ENCODE results near the gene HES4.
"Not testable (repeated sequence)": the region's sequence is repeated elsewhere in the genome, so short reads cannot be mapped to it uniquely, and the experiment has no call there.

HES4 gene

DNA sequence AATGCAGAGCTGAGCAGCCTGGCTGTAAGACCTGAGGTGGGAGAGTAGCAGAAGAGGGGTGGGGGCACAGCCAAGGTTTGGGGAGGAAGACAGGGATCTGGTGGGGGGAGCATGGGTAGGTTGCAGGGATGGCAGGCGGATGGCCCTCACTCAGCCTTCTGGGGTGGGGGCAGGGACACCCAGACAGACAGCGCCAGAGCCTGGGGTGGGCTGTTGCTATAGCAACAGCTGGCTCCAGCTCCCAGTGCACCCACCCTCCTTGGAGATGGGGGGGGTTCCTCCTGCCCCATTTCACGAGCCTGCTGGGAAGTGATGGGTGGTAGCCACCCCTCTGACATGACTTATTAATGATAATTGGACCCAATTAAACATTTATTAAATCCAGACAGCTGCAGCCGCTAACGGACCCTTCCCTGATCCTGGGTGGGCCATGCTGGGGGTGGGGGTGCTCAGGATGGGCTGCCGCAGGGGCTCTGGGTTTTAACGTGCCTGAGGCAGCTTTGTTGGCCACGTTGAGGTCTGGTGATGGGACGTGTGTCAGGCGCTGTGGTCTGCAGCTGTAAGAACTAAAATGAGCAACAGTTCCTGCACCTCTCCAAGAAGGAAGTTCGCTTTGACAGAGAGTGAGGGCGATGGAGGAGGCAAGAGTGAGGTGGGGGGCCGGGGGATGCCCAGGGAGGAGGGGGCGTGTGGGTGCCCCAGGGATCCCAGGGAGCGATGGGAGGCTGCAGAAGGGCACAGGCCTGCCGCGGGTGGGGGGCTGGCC lies 39.4 kb upstream of the HES4 start:
- peaks cover 79% of the 10 kb centered on the region for H3K27me3 Mint-ChIP-seq
- H3K4me1 Mint-ChIP-seq (ENCODE audit: low read depth), result peaks cover 38% of the 10 kb centered on the region
- peak overlapping the region; percentile 11 for H3K27ac Mint-ChIP-seq
- H3K4me3 Mint-ChIP-seq, result peak overlapping the region; percentile 59
- intact Hi-C loops (cut with micrococcal nuclease), result no loop called here
- H3K9me3 Mint-ChIP-seq, result no peaks in the 10 kb centered on the region
- peaks cover 52% of the 10 kb centered on the region for H3K36me3 Mint-ChIP-seq (ENCODE audit: low read depth)

DNA sequence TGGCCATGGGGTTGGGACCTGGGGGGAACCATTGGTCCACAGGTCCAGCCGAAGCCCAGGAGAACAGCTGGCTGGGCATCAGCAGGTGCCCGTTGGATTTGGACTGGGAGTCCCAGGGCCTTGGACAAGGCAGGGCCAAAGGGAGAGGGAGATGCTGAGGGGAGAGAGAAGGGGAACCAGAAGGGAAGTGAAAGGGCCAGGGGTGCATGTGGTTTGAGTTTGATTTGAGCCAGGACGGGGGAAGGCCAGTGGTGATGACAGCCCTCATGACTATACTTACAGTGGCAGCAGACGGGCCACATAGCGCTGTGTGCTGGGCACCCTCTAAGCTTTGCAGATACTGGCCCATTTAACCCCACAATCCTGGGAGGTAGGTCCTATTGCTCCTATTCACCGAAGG lies 38.8 kb upstream of the HES4 start:
- peak overlapping the region; percentile 50 for H3K4me3 Mint-ChIP-seq
- H3K27ac Mint-ChIP-seq, result peak overlapping the region; percentile 11
- peaks cover 38% of the 10 kb centered on the region for H3K4me1 Mint-ChIP-seq (ENCODE audit: low read depth)

DNA sequence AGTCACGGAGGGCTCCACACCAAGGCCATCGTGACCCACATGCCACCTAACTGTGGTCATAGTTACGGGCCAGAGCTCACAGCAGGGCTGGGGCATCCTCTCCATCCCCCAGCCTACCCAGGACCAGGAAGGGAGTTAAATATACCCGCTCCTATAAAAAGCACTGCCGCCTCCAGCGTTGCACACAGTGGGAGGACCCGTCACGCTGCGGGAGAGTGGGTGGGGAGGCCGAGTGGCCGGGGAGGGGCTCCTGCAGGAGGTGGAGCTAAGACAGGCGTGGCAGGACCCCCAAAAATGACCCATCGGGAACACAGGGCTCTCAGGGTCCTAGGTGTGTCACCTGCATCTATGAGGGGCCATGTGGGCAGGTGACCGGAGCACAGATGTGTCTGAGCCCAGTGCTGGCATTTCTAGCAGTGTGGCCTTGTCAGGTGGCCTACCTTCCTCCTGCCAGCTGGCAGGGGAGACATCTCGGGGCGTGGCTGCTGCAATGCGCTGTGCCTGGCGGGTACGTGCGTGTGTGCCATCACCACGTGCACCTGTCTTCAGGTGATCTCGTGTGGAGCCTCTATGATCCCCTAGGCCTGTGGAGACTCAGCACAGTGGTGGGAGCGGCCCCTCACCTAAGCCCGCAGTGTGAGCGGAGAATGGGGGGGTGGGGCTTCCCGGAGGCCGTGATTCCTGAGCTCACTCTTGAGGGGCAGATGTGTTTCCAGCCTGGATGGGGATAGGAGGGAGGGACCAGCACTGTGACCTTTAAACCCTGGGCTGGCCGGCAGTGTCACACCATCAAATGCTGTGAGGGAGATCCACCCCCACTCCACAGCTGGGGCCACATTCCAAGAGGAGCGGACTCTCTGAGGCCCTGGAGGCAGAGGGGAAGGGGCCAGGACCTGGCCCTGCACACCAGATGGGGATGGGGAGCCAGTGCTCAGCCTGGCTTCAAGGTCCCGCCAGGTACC lies 37.8 kb upstream of the HES4 start:
- Mint-ChIP-seq H3K27me3 (peaks cover 80% of the 10 kb centered on the region), H3K9me3 (no peaks in the 10 kb centered on the region), H3K4me3 (no peak overlapping the region), H3K27ac (peak overlapping the region; percentile 11), H3K4me1 (ENCODE audit: low read depth) (peaks cover 39% of the 10 kb centered on the region), H3K36me3 (ENCODE audit: low read depth) (peaks cover 35% of the 10 kb centered on the region)
- intact Hi-C loops (cut with micrococcal nuclease), result no loop called here

More for the DNA sequence above, 38.8 kb upstream of the HES4 start:
- Mint-ChIP-seq H3K36me3 (ENCODE audit: low read depth) (peaks cover 45% of the 10 kb centered on the region), H3K27me3 (peaks cover 83% of the 10 kb centered on the region), H3K9me3 (no peaks in the 10 kb centered on the region)
- intact Hi-C loops (cut with micrococcal nuclease), result no loop called here

DNA sequence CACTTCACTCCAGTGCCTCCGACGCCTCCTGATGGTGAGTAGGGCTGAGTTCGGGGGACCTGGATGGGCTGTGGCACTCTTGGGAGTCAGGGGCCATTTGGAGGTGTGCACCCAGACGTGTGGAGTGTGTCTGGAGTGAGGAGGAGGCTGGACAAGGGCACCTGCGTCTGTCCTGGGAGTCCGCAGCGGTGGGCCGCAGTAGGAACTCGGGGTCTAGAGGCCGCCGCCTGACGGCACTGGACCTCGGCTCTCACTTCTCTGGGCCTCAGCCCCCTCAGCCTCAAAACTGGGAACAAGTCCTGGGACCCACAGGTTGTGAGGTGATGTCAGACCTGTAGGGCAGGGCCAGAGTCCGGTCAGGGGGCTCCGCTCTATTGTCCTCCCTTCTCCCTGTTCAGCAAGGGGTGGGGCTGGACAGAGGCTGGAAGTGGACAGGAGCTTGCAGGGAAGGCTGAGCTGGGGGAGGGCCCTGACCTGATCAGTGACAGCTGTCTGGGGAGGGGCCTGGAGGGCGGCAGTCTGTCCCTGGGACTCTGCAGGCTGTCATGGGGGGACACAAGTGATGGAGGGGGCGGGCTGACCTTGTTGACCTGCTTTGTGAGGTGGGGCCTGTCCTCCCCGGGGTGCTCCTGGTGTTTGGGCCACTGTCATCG lies 35.5 kb upstream of the HES4 start:
- no peak overlapping the region for H3K27ac Mint-ChIP-seq
- peaks cover 48% of the 10 kb centered on the region for H3K4me1 Mint-ChIP-seq (ENCODE audit: low read depth)
- H3K4me3 Mint-ChIP-seq, result no peak overlapping the region
- H3K27me3 Mint-ChIP-seq, result peaks cover 66% of the 10 kb centered on the region
- intact Hi-C loops (cut with micrococcal nuclease), result no loop called here
- H3K36me3 Mint-ChIP-seq (ENCODE audit: low read depth), result peaks cover 21% of the 10 kb centered on the region
- H3K9me3 Mint-ChIP-seq, result no peaks in the 10 kb centered on the region

DNA sequence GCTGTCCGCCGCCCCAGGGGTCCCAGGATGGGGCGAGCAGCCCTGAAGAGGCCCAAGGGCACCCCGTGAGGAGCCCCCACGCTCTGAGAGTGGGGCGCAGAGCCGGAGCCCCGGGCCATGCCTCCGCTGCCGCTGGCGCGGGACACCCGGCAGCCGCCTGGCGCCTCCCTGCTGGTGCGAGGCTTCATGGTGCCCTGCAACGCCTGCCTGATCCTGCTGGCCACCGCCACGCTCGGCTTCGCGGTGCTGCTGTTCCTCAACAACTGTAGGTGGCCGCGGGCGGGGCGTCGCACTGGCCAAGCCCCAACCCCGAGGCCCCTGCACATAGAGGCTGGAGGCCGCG lies 34.5 kb upstream of the HES4 start:
- Mint-ChIP-seq H3K27ac (no peak overlapping the region), H3K36me3 (ENCODE audit: low read depth) (peaks cover 21% of the 10 kb centered on the region), H3K27me3 (peaks cover 56% of the 10 kb centered on the region), H3K9me3 (no peaks in the 10 kb centered on the region), H3K4me1 (ENCODE audit: low read depth) (peaks cover 38% of the 10 kb centered on the region), H3K4me3 (peak overlapping the region; percentile 62)
- intact Hi-C loops (cut with micrococcal nuclease), result no loop called here

DNA sequence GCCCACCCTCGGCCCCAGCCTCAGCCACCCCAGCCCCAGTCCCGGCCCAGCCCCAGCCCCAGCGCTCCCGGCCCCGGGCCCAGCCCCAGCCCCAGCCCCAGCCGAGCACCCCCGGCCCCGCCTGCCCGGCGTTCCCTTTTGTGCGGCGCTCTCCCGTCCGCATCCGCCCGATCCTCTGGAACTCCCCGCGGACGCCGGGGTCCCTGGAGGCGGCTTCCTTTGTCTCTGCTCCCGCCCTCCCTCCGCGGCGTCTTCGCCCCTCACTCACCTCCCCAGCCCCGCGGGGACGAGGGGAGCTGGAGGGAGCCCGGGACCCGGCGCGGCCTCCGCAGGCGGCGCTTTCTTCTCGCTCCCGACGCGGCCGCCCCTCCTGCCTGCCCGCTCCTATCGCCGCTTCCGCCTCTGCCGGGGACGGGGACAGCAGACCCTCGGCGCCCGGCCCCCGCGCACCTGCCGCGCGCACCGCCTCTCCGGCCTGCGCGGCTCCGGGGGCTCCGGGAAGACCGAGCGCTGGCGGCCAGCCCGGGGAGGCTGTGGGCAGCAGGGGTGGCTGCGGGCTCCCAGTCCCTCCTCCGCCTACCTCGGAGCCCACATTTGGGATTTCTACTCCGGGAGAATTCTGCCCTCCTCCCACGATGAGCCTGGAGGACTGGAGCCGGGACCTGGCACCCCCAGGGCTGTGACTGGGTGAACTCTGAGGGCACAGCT lies 34.0 kb upstream of the HES4 start:
- Mint-ChIP-seq H3K27ac (no peak overlapping the region), H3K27me3 (peaks cover 51% of the 10 kb centered on the region), H3K9me3 (no peaks in the 10 kb centered on the region), H3K36me3 (ENCODE audit: low read depth) (peaks cover 21% of the 10 kb centered on the region), H3K4me1 (ENCODE audit: low read depth) (peaks cover 33% of the 10 kb centered on the region), H3K4me3 (peak overlapping the region; percentile 31)
- intact Hi-C loops (cut with micrococcal nuclease), result loop anchor here (2.0 kb wide), 1 partner anchor 89 kb away; no protein-coding TSS in a partner anchor

DNA sequence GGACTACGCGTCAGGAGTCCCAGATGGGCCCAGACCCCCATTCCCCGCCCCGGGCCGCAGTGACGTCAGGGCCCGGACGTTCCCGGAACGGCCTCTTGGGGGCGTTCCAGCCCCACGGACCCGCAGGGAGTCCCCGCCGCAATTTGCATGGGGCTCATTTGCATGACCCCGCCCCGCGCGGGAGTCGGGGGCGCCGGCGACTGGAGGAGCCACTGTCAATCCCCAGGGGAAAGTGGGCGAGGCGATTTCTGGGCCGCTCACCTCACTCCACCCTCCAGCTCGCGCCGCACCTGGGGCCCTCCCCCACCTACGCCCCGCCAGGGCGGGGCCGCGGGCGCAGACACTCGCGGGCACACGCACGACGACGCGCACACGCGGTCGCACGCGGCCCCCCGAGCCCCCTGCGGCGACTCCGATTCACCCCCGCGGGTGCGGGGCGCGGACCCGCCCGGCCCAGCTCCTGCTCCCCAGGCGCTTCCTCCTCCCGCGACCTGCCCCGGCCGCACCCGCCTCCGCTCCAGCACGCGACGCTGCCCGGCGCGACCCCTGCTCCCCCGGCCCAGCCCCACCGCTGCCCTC lies 33.2 kb upstream of the HES4 start:
- intact Hi-C loops (cut with micrococcal nuclease), result loop anchor here (2.0 kb wide), 1 partner anchor 90 kb away; no protein-coding TSS in a partner anchor
- H3K36me3 Mint-ChIP-seq (ENCODE audit: low read depth), result peaks cover 21% of the 10 kb centered on the region
- peaks cover 25% of the 10 kb centered on the region for H3K4me1 Mint-ChIP-seq (ENCODE audit: low read depth)
- H3K9me3 Mint-ChIP-seq, result no peaks in the 10 kb centered on the region
- peaks cover 43% of the 10 kb centered on the region for H3K27me3 Mint-ChIP-seq
- H3K4me3 Mint-ChIP-seq, result peak overlapping the region; percentile 69
- H3K27ac Mint-ChIP-seq, result no peak overlapping the region

DNA sequence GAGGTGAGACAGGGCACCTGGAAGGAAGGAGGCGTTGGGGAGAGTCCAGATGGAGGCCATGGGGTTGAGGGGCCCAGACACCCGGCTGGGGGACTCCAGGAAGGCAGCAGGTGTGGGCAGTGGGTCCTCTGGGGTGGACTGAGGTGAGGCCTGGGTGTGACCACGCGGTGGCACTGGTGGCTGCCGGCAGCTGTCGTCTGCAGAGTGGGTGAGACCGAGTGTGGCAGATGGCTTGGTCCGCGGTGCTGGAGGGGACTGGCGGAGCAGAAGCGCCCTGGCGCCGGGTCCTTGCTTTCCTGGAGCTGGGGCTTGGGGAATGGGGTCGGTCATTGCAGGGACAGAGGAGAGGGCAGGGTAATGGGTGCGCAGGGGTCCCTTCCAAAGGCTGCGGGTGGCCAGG lies 32.5 kb upstream of the HES4 start:
- H3K27me3 Mint-ChIP-seq, result peaks cover 39% of the 10 kb centered on the region
- peaks cover 20% of the 10 kb centered on the region for H3K4me1 Mint-ChIP-seq (ENCODE audit: low read depth)
- no peaks in the 10 kb centered on the region for H3K9me3 Mint-ChIP-seq
- H3K4me3 Mint-ChIP-seq, result peak overlapping the region; percentile 63
- intact Hi-C loops (cut with micrococcal nuclease), result loop anchor here (2.0 kb wide), 1 partner anchor 90 kb away; no protein-coding TSS in a partner anchor
- H3K36me3 Mint-ChIP-seq (ENCODE audit: low read depth), result peaks cover 27% of the 10 kb centered on the region
- H3K27ac Mint-ChIP-seq, result peak overlapping the region; percentile 23

DNA sequence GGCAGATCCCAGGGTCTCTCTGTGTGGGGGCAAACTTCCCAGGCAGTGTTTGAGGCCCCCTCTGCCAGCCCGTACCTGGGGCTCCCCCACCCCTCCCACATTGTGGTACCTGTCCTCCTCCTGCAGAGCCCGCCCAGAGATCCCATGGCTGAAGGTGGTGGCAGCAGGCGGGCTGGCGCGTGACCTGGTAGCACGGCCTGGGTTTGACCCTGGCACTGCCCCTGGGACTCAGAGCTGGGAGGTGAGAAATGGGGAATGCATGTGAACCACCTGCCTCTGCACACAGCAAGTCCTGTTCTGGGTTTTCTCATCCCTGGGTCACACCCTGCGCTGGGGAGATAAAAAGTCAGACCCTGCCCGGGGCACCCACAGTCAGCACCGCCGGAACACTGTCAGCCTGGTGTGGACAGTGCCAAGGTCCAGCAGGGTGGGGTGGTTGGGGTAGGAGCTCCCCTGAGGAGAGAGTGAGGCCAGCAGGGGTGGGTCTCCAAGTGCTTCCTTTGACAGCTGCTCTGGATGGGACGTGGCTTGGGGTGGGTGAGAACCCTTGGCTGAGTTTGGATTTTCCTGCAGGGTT lies 31.9 kb upstream of the HES4 start:
- Mint-ChIP-seq H3K9me3 (no peaks in the 10 kb centered on the region), H3K36me3 (ENCODE audit: low read depth) (peaks cover 31% of the 10 kb centered on the region), H3K27ac (peak overlapping the region; percentile 23), H3K27me3 (peaks cover 39% of the 10 kb centered on the region), H3K4me3 (peak overlapping the region; percentile 63), H3K4me1 (ENCODE audit: low read depth) (peaks cover 20% of the 10 kb centered on the region)
- intact Hi-C loops (cut with micrococcal nuclease), result loop anchor here (2.0 kb wide), 1 partner anchor 91 kb away; no protein-coding TSS in a partner anchor

DNA sequence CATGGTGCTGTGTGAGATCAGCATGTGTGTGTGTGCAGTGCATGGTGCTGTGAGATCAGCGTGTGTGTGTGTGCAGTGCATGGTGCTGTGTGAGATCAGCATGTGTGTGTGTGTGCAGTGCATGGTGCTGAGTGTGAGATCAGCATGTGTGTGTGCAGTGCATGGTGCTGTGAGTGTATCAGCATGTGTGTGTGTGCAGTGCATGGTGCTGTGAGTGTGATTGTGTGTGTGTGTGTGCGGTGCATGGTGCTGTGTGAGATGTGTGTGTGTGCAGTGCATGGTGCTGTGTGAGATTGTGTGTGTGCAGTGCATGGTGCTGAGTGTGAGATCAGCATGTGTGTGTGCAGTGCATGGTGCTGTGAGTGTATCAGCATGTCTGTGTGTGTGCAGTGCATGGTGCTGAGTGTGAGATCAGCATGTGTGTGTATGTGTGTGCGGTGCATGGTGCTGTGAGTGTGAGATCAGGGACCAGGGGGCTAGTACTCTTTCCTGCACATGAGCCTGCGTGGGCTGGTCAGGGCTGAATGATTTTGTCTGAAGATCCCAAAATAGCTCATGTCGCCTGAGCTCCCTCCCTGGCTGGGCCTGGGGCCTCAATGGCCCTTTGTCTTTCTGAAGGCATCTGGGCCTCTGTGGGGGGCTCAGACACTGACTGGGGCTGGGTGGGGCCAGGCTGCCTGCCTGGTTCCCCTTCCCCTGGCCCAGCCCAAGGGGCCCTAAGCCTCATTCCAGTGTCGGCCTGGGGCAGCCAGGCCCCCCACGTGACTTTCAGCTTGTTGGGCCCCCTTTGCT lies 31.2 kb upstream of the HES4 start:
- H3K4me3 Mint-ChIP-seq; intact Hi-C loops (cut with micrococcal nuclease); H3K27ac Mint-ChIP-seq: not testable (repeated sequence)

DNA sequence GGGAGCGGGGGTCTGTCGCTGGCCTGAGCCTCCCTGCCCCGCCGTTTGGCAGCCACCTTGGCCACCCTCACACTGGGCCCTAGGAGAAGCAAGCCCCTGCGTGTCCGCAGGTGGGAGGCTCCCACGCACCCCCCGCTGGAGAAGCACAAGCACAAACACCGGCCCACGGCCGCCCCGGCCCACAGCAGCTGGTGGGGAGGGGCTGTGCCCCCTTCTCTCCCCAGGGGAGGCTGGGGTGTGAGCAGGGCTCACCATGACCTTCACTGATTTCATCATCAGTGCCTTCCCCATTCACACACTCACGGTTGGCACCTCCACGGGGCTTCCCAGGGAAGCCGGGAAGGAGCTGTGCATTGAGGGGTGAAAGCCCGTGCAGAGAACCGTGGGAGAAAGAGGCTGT lies 27.9 kb upstream of the HES4 start:
- H3K36me3 Mint-ChIP-seq (ENCODE audit: low read depth), result peaks cover 36% of the 10 kb centered on the region

More for the DNA sequence above, 31.2 kb upstream of the HES4 start:
- H3K4me1 Mint-ChIP-seq (ENCODE audit: low read depth), result peaks cover 22% of the 10 kb centered on the region
- H3K27me3 Mint-ChIP-seq, result peaks cover 38% of the 10 kb centered on the region
- not testable (repeated sequence) for H3K9me3 Mint-ChIP-seq
- H3K36me3 Mint-ChIP-seq (ENCODE audit: low read depth), result peaks cover 28% of the 10 kb centered on the region

More for the DNA sequence above, 27.9 kb upstream of the HES4 start:
- Mint-ChIP-seq H3K4me1 (ENCODE audit: low read depth) (peaks cover 23% of the 10 kb centered on the region), H3K27ac (no peak overlapping the region), H3K4me3 (no peak overlapping the region), H3K27me3 (peaks cover 40% of the 10 kb centered on the region), H3K9me3 (no peaks in the 10 kb centered on the region)
- intact Hi-C loops (cut with micrococcal nuclease), result no loop called here

All from dendritic cell treated with granulocyte-macrophage colony-stimulating factor and Interleukin-4, amounts not matched to agents 40 ng/mL and 50 ng/mL, for 4 days (primary cell).